HEK293 (cell line): Measurements from ENCODE around the gene CRTAC1.

Experiments used
- CTCF ChIA-PET: fragments of 350-600 bp; formaldehyde crosslinking; extraction: SDS; loops from one replicate; lab custom pipeline; 2021; ENCODE audit warnings: antibody characterized with exemption; lab: Yijun Ruan, JAX
- POLR2A ChIA-PET: fragments of 300-600 bp; formaldehyde crosslinking; extraction: SDS; loops from one replicate; lab custom pipeline; 2020; ENCODE audit warnings: antibody characterized with exemption, inconsistent platforms; lab: Yijun Ruan, JAX
- H3K27ac ChIP-seq: fragments of 200-500 bp; sonication (Bioruptor generic); 2 replicates; pipeline ENCODE4 v1.5.1; 2014; ENCODE audit warnings: low read depth, low read length, control low read depth, inconsistent platforms; ENCODE audit errors: extremely low read depth
- H3K36me3 ChIP-seq, 2 experiments: fragments of 200-500 bp in 1 of 2; sonication (Bioruptor generic) in 1 of 2; 1 replicate in 1 of 2; 2 replicates in 1 of 2; pipeline ENCODE4 v1.5.1; 2014 to 2017; ENCODE audit warnings: inconsistent platforms in 2 of 2, low read length in 2 of 2; ENCODE audit not compliant: control insufficient read depth in 2 of 2, insufficient read depth in 1 of 2
- H3K4me1 ChIP-seq: fragments of 200-500 bp; sonication (Bioruptor generic); 2 replicates; pipeline ENCODE4 v1.5.1; 2014; ENCODE audit warnings: mild to moderate bottlenecking, low read length, inconsistent platforms; ENCODE audit not compliant: control insufficient read depth, insufficient read depth
- H3K4me3 ChIP-seq: 2 replicates; pipeline ENCODE4 v1.5.1; 2011; ENCODE audit warnings: low read depth, mild to moderate bottlenecking, control low read depth, low read length, moderate library complexity
- H3K9me3 ChIP-seq: fragments of 200-500 bp; sonication (Bioruptor generic); 2 replicates; pipeline ENCODE4 v1.5.1; 2014; ENCODE audit warnings: low read depth, low read length, inconsistent platforms; ENCODE audit not compliant: control insufficient read depth, insufficient read depth
- CTCF ChIP-seq: fragments of 450-650 bp; formaldehyde crosslinking; IDR thresholded peaks from 2 replicates; pipeline ENCODE4 v1.5.1; 2016; ENCODE audit warnings: missing biosample characterization, missing genetic modification characterization
- PRDM1 ChIP-seq: fragments of 450-650 bp; formaldehyde crosslinking; IDR thresholded peaks from 2 replicates; pipeline ENCODE4; 2016; ENCODE audit warnings: missing biosample characterization, missing genetic modification characterization
- ZBTB1 ChIP-seq: fragments of 450-650 bp; formaldehyde crosslinking; IDR thresholded peaks from 2 replicates; pipeline ENCODE4 v1.5.1; 2016; ENCODE audit warnings: missing biosample characterization, missing genetic modification characterization
- ZNF174 ChIP-seq: fragments of 450-650 bp; formaldehyde crosslinking; IDR thresholded peaks from 2 replicates; pipeline ENCODE4 v1.5.0; 2017; ENCODE audit warnings: missing biosample characterization, mild to moderate bottlenecking, missing genetic modification characterization
- ZNF184 ChIP-seq: fragments of 450-650 bp; IDR thresholded peaks from 2 replicates; pipeline ENCODE4 v1.5.1; 2018; ENCODE audit warnings: missing biosample characterization, mild to moderate bottlenecking, missing genetic modification characterization
- ZNF366 ChIP-seq: fragments of 450-650 bp; formaldehyde crosslinking; conservative IDR thresholded peaks from 2 replicates; pipeline ENCODE4 v1.5.1; 2016; ENCODE audit warnings: missing biosample characterization, missing genetic modification characterization
- ZNF548 ChIP-seq: fragments of 450-650 bp; formaldehyde crosslinking; IDR thresholded peaks from 2 replicates; pipeline ENCODE4 v1.5.1; 2016; ENCODE audit warnings: missing biosample characterization, missing genetic modification characterization
- ZNF654 ChIP-seq: fragments of 450-650 bp; formaldehyde crosslinking; IDR thresholded peaks from 2 replicates; pipeline ENCODE4 v1.5.1; 2016; ENCODE audit warnings: low read depth, missing biosample characterization, missing genetic modification characterization
- ZNF660 ChIP-seq: fragments of 450-650 bp; IDR thresholded peaks from 2 replicates; pipeline ENCODE4 v1.5.1; 2018; ENCODE audit warnings: missing biosample characterization, mild to moderate bottlenecking, missing genetic modification characterization
- ZSCAN23 ChIP-seq: fragments of 450-650 bp; formaldehyde crosslinking; IDR thresholded peaks from 2 replicates; pipeline ENCODE4 v1.5.1; 2016; ENCODE audit warnings: missing biosample characterization, missing genetic modification characterization
- TF ChIP-seq, protein P1 (sequence below): fragments of 450-650 bp; formaldehyde crosslinking; IDR thresholded peaks from 2 replicates; pipeline ENCODE4 v1.5.1; 2016; ENCODE audit warnings: missing biosample characterization, missing genetic modification characterization
- TF ChIP-seq, protein P2 (sequence below): fragments of 450-650 bp; formaldehyde crosslinking; IDR thresholded peaks from 2 replicates; pipeline ENCODE4 v1.5.1; 2016; ENCODE audit warnings: missing biosample characterization, missing genetic modification characterization
- TF ChIP-seq, protein P3 (sequence below): fragments of 450-650 bp; formaldehyde crosslinking; IDR thresholded peaks from 2 replicates; pipeline ENCODE4 v1.5.1; 2016; ENCODE audit warnings: missing biosample characterization, missing genetic modification characterization

CRTAC1 gene

GRCh38 chr10:98041352-98042043 is 11.1 kb upstream of the CRTAC1 start:
- H3K27ac ChIP-seq = no peak overlapping the region
- TF ChIP-seq, protein P1, sequence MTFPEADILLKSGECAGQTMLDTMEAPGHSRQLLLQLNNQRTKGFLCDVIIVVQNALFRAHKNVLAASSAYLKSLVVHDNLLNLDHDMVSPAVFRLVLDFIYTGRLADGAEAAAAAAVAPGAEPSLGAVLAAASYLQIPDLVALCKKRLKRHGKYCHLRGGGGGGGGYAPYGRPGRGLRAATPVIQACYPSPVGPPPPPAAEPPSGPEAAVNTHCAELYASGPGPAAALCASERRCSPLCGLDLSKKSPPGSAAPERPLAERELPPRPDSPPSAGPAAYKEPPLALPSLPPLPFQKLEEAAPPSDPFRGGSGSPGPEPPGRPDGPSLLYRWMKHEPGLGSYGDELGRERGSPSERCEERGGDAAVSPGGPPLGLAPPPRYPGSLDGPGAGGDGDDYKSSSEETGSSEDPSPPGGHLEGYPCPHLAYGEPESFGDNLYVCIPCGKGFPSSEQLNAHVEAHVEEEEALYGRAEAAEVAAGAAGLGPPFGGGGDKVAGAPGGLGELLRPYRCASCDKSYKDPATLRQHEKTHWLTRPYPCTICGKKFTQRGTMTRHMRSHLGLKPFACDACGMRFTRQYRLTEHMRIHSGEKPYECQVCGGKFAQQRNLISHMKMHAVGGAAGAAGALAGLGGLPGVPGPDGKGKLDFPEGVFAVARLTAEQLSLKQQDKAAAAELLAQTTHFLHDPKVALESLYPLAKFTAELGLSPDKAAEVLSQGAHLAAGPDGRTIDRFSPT = no peak
- TF ChIP-seq PRDM1 (no peak), ZNF366 (tag by site-specific recombination) (no peak), ZBTB1 (no peak), CTCF (tag by site-specific recombination) (peak; percentile 71; the same call in 1 of the 2 replicates), ZNF174 (tag by site-specific recombination) (no peak), ZNF548 (no peak), ZNF654 (tag by site-specific recombination) (peak; percentile 68), ZNF184 (no peak), ZNF660 (tag by site-specific recombination) (0 out of 2 replicates have a peak, but pooled peaks have one; percentile 55), ZSCAN23 (no peak)
- TF ChIP-seq, protein P2, sequence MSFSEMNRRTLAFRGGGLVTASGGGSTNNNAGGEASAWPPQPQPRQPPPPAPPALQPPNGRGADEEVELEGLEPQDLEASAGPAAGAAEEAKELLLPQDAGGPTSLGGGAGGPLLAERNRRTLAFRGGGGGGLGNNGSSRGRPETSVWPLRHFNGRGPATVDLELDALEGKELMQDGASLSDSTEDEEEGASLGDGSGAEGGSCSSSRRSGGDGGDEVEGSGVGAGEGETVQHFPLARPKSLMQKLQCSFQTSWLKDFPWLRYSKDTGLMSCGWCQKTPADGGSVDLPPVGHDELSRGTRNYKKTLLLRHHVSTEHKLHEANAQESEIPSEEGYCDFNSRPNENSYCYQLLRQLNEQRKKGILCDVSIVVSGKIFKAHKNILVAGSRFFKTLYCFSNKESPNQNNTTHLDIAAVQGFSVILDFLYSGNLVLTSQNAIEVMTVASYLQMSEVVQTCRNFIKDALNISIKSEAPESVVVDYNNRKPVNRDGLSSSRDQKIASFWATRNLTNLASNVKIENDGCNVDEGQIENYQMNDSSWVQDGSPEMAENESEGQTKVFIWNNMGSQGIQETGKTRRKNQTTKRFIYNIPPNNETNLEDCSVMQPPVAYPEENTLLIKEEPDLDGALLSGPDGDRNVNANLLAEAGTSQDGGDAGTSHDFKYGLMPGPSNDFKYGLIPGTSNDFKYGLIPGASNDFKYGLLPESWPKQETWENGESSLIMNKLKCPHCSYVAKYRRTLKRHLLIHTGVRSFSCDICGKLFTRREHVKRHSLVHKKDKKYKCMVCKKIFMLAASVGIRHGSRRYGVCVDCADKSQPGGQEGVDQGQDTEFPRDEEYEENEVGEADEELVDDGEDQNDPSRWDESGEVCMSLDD (tag by site-specific recombination) = no peak
- TF ChIP-seq, protein P3, sequence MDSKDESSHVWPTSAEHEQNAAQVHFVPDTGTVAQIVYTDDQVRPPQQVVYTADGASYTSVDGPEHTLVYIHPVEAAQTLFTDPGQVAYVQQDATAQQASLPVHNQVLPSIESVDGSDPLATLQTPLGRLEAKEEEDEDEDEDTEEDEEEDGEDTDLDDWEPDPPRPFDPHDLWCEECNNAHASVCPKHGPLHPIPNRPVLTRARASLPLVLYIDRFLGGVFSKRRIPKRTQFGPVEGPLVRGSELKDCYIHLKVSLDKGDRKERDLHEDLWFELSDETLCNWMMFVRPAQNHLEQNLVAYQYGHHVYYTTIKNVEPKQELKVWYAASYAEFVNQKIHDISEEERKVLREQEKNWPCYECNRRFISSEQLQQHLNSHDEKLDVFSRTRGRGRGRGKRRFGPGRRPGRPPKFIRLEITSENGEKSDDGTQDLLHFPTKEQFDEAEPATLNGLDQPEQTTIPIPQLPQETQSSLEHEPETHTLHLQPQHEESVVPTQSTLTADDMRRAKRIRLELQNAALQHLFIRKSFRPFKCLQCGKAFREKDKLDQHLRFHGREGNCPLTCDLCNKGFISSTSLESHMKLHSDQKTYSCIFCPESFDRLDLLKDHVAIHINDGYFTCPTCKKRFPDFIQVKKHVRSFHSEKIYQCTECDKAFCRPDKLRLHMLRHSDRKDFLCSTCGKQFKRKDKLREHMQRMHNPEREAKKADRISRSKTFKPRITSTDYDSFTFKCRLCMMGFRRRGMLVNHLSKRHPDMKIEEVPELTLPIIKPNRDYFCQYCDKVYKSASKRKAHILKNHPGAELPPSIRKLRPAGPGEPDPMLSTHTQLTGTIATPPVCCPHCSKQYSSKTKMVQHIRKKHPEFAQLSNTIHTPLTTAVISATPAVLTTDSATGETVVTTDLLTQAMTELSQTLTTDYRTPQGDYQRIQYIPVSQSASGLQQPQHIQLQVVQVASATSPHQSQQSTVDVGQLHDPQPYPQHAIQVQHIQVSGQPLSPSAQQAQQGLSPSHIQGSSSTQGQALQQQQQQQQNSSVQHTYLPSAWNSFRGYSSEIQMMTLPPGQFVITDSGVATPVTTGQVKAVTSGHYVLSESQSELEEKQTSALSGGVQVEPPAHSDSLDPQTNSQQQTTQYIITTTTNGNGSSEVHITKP (tag by site-specific recombination) = peak; percentile 55
- ChIA-PET CTCF (interaction anchor here (0.5 to 5.5 kb wide), 57 partner anchors 11 to 1725 kb away, joined by 3 to 137 read pairs (median 4); partner anchors contain the start of genes AVPI1 and CRTAC1), POLR2A (interaction anchor here (0.7 to 1.2 kb wide), 3 partner anchors 11 to 143 kb away, joined by 3 to 14 read pairs (median 3); partner anchors contain the start of genes CRTAC1 and R3HCC1L)
- no peaks in the 10 kb centered on the region for H3K9me3 ChIP-seq
- H3K36me3 ChIP-seq = no peaks in the 10 kb centered on the region
- H3K4me1 ChIP-seq = no peaks in the 10 kb centered on the region
- H3K4me3 ChIP-seq = no peak overlapping the region
